Activated T-helper 2 cell treated with anti-CD3 and anti-CD28 coated beads, Interferon-gamma antibody, Interleukin-2, Interleukin-4, amounts not matched to agents 10 μg/mL and 5 μg/mL and 100 μg/mL, durations not matched to agents 14 hours and 24 hours and 36 hours (primary cell): ENCODE data around the gene TIAM2. TPM values are rescaled to one million over a fixed set of nuclear protein-coding genes. Genes with fewer than 3 reads are reported as not detected.
"Not testable (repeated sequence)": the region's sequence is repeated elsewhere in the genome, so short reads cannot be mapped to it uniquely, and the experiment has no call there.

Source experiments
- DNase-seq: peaks from one replicate; pipeline ENCODE4 v3.0.0; 2021; ENCODE audit warnings: low spot score
- H3K27ac Mint-ChIP-seq: one replicate; pipeline ENCODE4 v1.8.0; 2021; ENCODE audit warnings: mixed read lengths
- H3K27me3 Mint-ChIP-seq: one replicate; pipeline ENCODE4 v1.8.0; 2021; ENCODE audit warnings: low read depth, mixed read lengths
- H3K36me3 Mint-ChIP-seq: one replicate; pipeline ENCODE4 v1.8.0; 2021; ENCODE audit warnings: low read depth, mixed read lengths
- H3K4me1 Mint-ChIP-seq: one replicate; pipeline ENCODE4 v1.8.0; 2021; ENCODE audit warnings: low read depth, mixed read lengths
- H3K4me3 Mint-ChIP-seq: one replicate; pipeline ENCODE4 v1.8.0; 2021; ENCODE audit warnings: low read depth, mild to moderate bottlenecking, moderate library complexity, mixed read lengths
- H3K9me3 Mint-ChIP-seq: one replicate; pipeline ENCODE4 v1.8.0; 2021; ENCODE audit warnings: mixed read lengths
- intact Hi-C: fragments of 100-400 bp; cut with micrococcal nuclease; formaldehyde crosslinking; loops from one replicate; pipeline ENCODE4 v1.15.1; 2023
- total RNA-seq: library from RNA; stranded (reverse); gene quantifications from 2 replicates; pipeline ENCODE4 v1.2.3, GENCODE V29; 2022

Gene TIAM2
- total RNA-seq = 41.4 and 46.0 TPM in 2 replicates

GRCh38 chr6:154995254-154996015 lies at the start of gene TIAM2:
Gene TIAM2, plus strand, starts transcription at chr6:154995315. Its CDS starts 133,909 bp downstream, at chr6:155129224.
- Mint-ChIP-seq H3K4me3 (peak within 1 kb of the TSS; percentile 71), H3K9me3 (no peaks in the 10 kb centered on the region), H3K27me3 (peaks cover 2% of the 10 kb centered on the region), H3K36me3 (peaks cover 10% of the 10 kb centered on the region), H3K27ac (no peak within 1 kb of the TSS), H3K4me1 (peaks cover 16% of the 10 kb centered on the region)
- intact Hi-C loops = loop anchor here (1.0 to 5.0 kb wide), 5 partner anchors 57 to 317 kb away; partner anchors contain the start of gene TFB1M
- peak; percentile 18 for DNase-seq

GRCh38 chr6:154950979-154951344 lies 44.2 kb upstream of the TIAM2 start:
- peaks cover 11% of the 10 kb centered on the region for H3K36me3 Mint-ChIP-seq

GRCh38 chr6:154951345-154952200 lies 43.5 kb upstream of the TIAM2 start:
- Mint-ChIP-seq H3K4me1 (peaks cover 11% of the 10 kb centered on the region), H3K27ac (no peak overlapping the region), H3K36me3 (peaks cover 11% of the 10 kb centered on the region), H3K4me3 (no peak overlapping the region), H3K27me3 (no peaks in the 10 kb centered on the region), H3K9me3 (peaks cover 4% of the 10 kb centered on the region)
- DNase-seq = no peak
- intact Hi-C loops = no loop called here

More at GRCh38 chr6:154950979-154951344, 44.2 kb upstream of the TIAM2 start:
- Mint-ChIP-seq H3K4me1 (peaks cover 11% of the 10 kb centered on the region), H3K27ac (no peak overlapping the region), H3K27me3 (no peaks in the 10 kb centered on the region), H3K4me3 (no peak overlapping the region), H3K9me3 (peaks cover 4% of the 10 kb centered on the region)
- no peak for DNase-seq
- intact Hi-C loops = no loop called here

GRCh38 chr6:154953644-154954043 lies 41.5 kb upstream of the TIAM2 start:
- DNase-seq = no peak
- H3K36me3 Mint-ChIP-seq = peaks cover 11% of the 10 kb centered on the region
- H3K27me3 Mint-ChIP-seq = no peaks in the 10 kb centered on the region
- intact Hi-C loops = no loop called here
- H3K4me3 Mint-ChIP-seq = no peak overlapping the region
- peaks cover 4% of the 10 kb centered on the region for H3K9me3 Mint-ChIP-seq
- H3K4me1 Mint-ChIP-seq = peaks cover 11% of the 10 kb centered on the region
- H3K27ac Mint-ChIP-seq = no peak overlapping the region

GRCh38 chr6:154954347-154954746 lies 40.8 kb upstream of the TIAM2 start:
- intact Hi-C loops = no loop called here
- H3K36me3 Mint-ChIP-seq = peaks cover 6% of the 10 kb centered on the region
- H3K9me3 Mint-ChIP-seq = no peaks in the 10 kb centered on the region
- H3K4me1 Mint-ChIP-seq = peaks cover 11% of the 10 kb centered on the region
- DNase-seq = no peak
- no peak overlapping the region for H3K4me3 Mint-ChIP-seq
- no peaks in the 10 kb centered on the region for H3K27me3 Mint-ChIP-seq
- no peak overlapping the region for H3K27ac Mint-ChIP-seq

GRCh38 chr6:154956771-154957522 lies 38.2 kb upstream of the TIAM2 start:
- intact Hi-C loops = no loop called here
- peaks cover 7% of the 10 kb centered on the region for H3K4me1 Mint-ChIP-seq
- no peaks in the 10 kb centered on the region for H3K36me3 Mint-ChIP-seq
- DNase-seq = no peak
- no peaks in the 10 kb centered on the region for H3K9me3 Mint-ChIP-seq
- H3K27ac Mint-ChIP-seq = no peak overlapping the region
- no peaks in the 10 kb centered on the region for H3K27me3 Mint-ChIP-seq
- no peak overlapping the region for H3K4me3 Mint-ChIP-seq

GRCh38 chr6:154958469-154958868 lies 36.6 kb upstream of the TIAM2 start:
- no peak overlapping the region for H3K4me3 Mint-ChIP-seq
- peaks cover 1% of the 10 kb centered on the region for H3K4me1 Mint-ChIP-seq
- no peaks in the 10 kb centered on the region for H3K27me3 Mint-ChIP-seq
- no peaks in the 10 kb centered on the region for H3K9me3 Mint-ChIP-seq
- H3K27ac Mint-ChIP-seq = no peak overlapping the region
- intact Hi-C loops = no loop called here
- DNase-seq = no peak
- H3K36me3 Mint-ChIP-seq = no peaks in the 10 kb centered on the region

- no peak overlapping the region for H3K4me3 Mint-ChIP-seq
- DNase-seq = no peak
- no peaks in the 10 kb centered on the region for H3K27me3 Mint-ChIP-seq
- intact Hi-C loops = no loop called here
- no peaks in the 10 kb centered on the region for H3K9me3 Mint-ChIP-seq
- no peaks in the 10 kb centered on the region for H3K36me3 Mint-ChIP-seq
- H3K27ac Mint-ChIP-seq = no peak overlapping the region
- peaks cover 1% of the 10 kb centered on the region for H3K4me1 Mint-ChIP-seq
Measured at GRCh38 chr6:154960299-154960843, 34.7 kb upstream of the TIAM2 start.

GRCh38 chr6:154960854-154961530 lies 34.1 kb upstream of the TIAM2 start:
- Mint-ChIP-seq H3K27ac (no peak overlapping the region), H3K9me3 (no peaks in the 10 kb centered on the region), H3K27me3 (no peaks in the 10 kb centered on the region), H3K4me1 (peaks cover 1% of the 10 kb centered on the region), H3K4me3 (no peak overlapping the region), H3K36me3 (no peaks in the 10 kb centered on the region)
- intact Hi-C loops = no loop called here
- no peak for DNase-seq

GRCh38 chr6:154962753-154963152 lies 32.4 kb upstream of the TIAM2 start:
- H3K27me3 Mint-ChIP-seq = no peaks in the 10 kb centered on the region
- no peak overlapping the region for H3K4me3 Mint-ChIP-seq
- H3K27ac Mint-ChIP-seq = no peak overlapping the region
- no peaks in the 10 kb centered on the region for H3K36me3 Mint-ChIP-seq
- H3K4me1 Mint-ChIP-seq = peaks cover 1% of the 10 kb centered on the region
- no peak for DNase-seq
- no peaks in the 10 kb centered on the region for H3K9me3 Mint-ChIP-seq
- intact Hi-C loops = no loop called here

GRCh38 chr6:154966065-154966770 lies 28.9 kb upstream of the TIAM2 start:
- H3K27ac Mint-ChIP-seq, DNase-seq, H3K4me3 Mint-ChIP-seq, H3K9me3 Mint-ChIP-seq, H3K27me3 Mint-ChIP-seq, H3K4me1 Mint-ChIP-seq, intact Hi-C loops, H3K36me3 Mint-ChIP-seq: not testable (repeated sequence)
